ENCODE data around the gene PAPPA.

Gene PAPPA

GRCh38 chr9:116423149-116423548 is 269.6 kb downstream of the PAPPA start:
- TF ChIP-seq CTCF (conservative IDR thresholded peaks at IDR 0.05; ENCODE audit: control insufficient read depth, insufficient read depth, low read depth, low read length) = no peak
- DNase-seq (ENCODE audit: low read depth) = no peak
- H3K4me3 ChIP-seq (ENCODE audit: control insufficient read depth, low read depth, low read length) = no peak overlapping the region

GRCh38 chr9:116425244-116425643 is 271.7 kb downstream of the PAPPA start:
- no peak for TF ChIP-seq CTCF (conservative IDR thresholded peaks at IDR 0.05; ENCODE audit: control insufficient read depth, insufficient read depth, low read depth, low read length)
- no peak for DNase-seq (ENCODE audit: low read depth)
- H3K4me3 ChIP-seq (ENCODE audit: control insufficient read depth, low read depth, low read length) = no peak overlapping the region

DNA sequence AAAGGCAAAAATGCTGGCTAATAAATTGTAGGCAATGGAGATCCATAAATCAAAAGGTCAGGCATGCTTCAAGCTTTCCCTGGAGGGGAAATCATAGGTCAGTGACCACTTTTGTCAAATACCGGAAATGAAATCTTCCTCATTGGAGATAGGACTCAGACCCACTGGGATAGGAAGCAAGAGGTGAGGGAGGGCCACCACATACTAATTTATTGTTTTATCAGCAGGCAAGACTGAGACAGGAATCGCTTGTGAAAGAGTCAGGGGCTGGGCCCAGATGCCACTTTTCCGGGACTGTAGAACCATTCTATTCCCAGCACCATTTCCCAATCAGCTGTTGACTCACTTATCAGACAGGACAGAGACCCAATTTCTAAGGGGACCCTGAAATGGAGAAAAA is 277.3 kb downstream of the PAPPA start:
- no peak for TF ChIP-seq CTCF (conservative IDR thresholded peaks at IDR 0.05; ENCODE audit: control insufficient read depth, insufficient read depth, low read depth, low read length)
- DNase-seq (ENCODE audit: low read depth) = no peak

DNA sequence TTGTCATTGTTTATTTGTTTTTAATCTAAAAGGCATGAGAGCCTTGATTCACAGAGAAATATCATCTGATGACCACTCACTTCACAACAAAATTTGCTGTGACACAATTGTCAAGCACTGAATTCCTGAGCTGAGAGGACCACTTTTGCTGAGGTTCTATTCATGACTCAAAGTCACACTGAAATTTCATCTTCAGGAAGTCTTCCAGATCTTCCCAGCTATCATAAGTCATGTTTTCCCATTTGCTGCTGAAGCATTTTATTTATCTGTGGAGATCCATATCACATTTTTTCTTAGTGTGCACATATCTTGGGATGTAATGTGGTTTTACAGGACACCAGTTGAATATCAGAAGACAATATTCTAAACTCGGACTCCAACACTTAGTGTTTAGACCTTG is 278.5 kb downstream of the PAPPA start:
- no peak overlapping the region for H3K4me3 ChIP-seq (ENCODE audit: control insufficient read depth, low read depth, low read length)
- no peak for TF ChIP-seq CTCF (conservative IDR thresholded peaks at IDR 0.05; ENCODE audit: control insufficient read depth, insufficient read depth, low read depth, low read length)
- no peak for DNase-seq (ENCODE audit: low read depth)

More for the DNA sequence above, 277.3 kb downstream of the PAPPA start:
- H3K4me3 ChIP-seq (ENCODE audit: control insufficient read depth, low read depth, low read length) = no peak overlapping the region

GRCh38 chr9:116434314-116434713 is 280.7 kb downstream of the PAPPA start:
- TF ChIP-seq CTCF (conservative IDR thresholded peaks at IDR 0.05; ENCODE audit: control insufficient read depth, insufficient read depth, low read depth, low read length) = no peak
- no peak overlapping the region for H3K4me3 ChIP-seq (ENCODE audit: control insufficient read depth, low read depth, low read length)
- no peak for DNase-seq (ENCODE audit: low read depth)

GRCh38 chr9:116435706-116436105 is 282.1 kb downstream of the PAPPA start:
- no peak for DNase-seq (ENCODE audit: low read depth)
- TF ChIP-seq CTCF (conservative IDR thresholded peaks at IDR 0.05; ENCODE audit: control insufficient read depth, insufficient read depth, low read depth, low read length) = no peak

GRCh38 chr9:116436121-116436520 is 282.5 kb downstream of the PAPPA start:
- no peak for TF ChIP-seq CTCF (conservative IDR thresholded peaks at IDR 0.05; ENCODE audit: control insufficient read depth, insufficient read depth, low read depth, low read length)
- no peak overlapping the region for H3K4me3 ChIP-seq (ENCODE audit: control insufficient read depth, low read depth, low read length)
- DNase-seq (ENCODE audit: low read depth) = no peak

More at GRCh38 chr9:116435706-116436105, 282.1 kb downstream of the PAPPA start:
- no peak overlapping the region for H3K4me3 ChIP-seq (ENCODE audit: control insufficient read depth, low read depth, low read length)

Data from fibroblast of mammary gland (primary cell).